Measurements from ENCODE around the gene COL3A1. TPM values are rescaled to one million over a fixed set of nuclear protein-coding genes. Genes with fewer than 3 reads are reported as not detected.

The COL3A1 gene
- total RNA-seq, 1 donor from 2014 or later = not detected

GRCh38 chr2:189045836-189046235 is 71.7 kb downstream of the COL3A1 start:
- no peaks in the 10 kb centered on the region for H3K4me1 Mint-ChIP-seq (ENCODE audit: low read depth, unreplicated experiment)
- no peak for TF ChIP-seq CTCF (IDR thresholded peaks at IDR 0.05; ENCODE audit: partially characterized antibody, unreplicated experiment)
- no peaks in the 10 kb centered on the region for H3K36me3 Mint-ChIP-seq (ENCODE audit: unreplicated experiment)
- no peaks in the 10 kb centered on the region for H3K9me3 Mint-ChIP-seq (ENCODE audit: unreplicated experiment)
- H3K27ac Mint-ChIP-seq (ENCODE audit: unreplicated experiment) = no peak overlapping the region
- DNase-seq = no peak
- H3K4me3 Mint-ChIP-seq (ENCODE audit: unreplicated experiment) = no peak overlapping the region
- H3K27me3 Mint-ChIP-seq (ENCODE audit: unreplicated experiment) = peaks cover 3% of the 10 kb centered on the region

DNA sequence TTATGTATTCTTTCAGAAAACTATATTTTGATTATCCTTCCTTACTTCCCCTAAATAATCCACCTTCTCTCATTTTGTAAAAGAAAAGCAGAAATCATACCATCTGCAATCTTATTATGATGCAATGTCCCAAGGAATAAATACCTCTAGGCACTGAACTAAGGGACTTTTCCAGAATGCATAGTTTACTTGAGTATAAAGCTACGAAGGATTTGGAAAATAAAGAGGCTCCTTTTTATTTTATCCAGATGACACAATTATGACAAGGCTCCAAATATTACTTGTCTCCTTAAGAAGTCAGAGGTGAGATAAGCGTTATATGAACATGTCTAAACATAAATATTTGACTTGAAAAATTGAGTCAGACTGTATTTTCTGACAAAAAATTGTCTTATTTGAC is 72.1 kb downstream of the COL3A1 start:
- no peak for TF ChIP-seq CTCF (IDR thresholded peaks at IDR 0.05; ENCODE audit: partially characterized antibody, unreplicated experiment)
- Mint-ChIP-seq H3K27ac (ENCODE audit: unreplicated experiment) (no peak overlapping the region), H3K4me1 (ENCODE audit: low read depth, unreplicated experiment) (no peaks in the 10 kb centered on the region), H3K4me3 (ENCODE audit: unreplicated experiment) (no peak overlapping the region), H3K9me3 (ENCODE audit: unreplicated experiment) (no peaks in the 10 kb centered on the region), H3K27me3 (ENCODE audit: unreplicated experiment) (peaks cover 3% of the 10 kb centered on the region), H3K36me3 (ENCODE audit: unreplicated experiment) (no peaks in the 10 kb centered on the region)
- DNase-seq = no peak

DNA sequence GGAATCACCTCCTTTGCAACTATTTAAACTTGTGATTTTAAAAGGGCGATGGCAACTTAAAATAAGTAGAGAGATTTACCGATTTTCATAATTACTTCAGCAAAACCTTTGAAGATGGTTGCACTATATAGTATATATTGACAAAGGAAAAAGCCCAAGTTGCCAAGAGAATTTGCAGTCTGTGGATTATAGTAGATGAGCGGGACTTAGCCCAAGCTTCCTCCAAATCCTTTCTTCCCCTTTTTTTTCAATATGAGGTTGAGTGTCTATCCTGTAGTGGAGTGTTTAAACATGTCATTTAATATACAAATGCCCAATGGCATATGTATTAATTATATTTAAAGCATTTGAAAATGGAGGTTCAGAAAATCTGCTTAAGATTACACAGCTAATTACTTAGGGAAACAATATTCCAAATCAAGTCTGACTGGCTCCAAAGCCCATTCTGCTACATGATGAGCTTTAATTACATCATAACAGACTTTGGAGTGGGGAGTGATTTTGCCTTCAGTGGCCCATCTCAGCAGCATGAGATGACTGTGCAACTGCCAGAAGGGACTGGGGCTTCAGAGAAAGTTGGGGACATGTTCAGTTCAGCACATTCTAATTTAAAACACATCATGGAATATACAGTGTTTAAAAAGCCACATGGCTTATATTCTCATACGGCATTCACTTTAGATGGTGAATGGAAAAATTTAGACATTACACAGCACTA is 73.2 kb downstream of the COL3A1 start:
- H3K27ac Mint-ChIP-seq (ENCODE audit: unreplicated experiment) = no peak overlapping the region
- H3K4me3 Mint-ChIP-seq (ENCODE audit: unreplicated experiment) = no peak overlapping the region
- no peak for TF ChIP-seq CTCF (IDR thresholded peaks at IDR 0.05; ENCODE audit: partially characterized antibody, unreplicated experiment)
- no peak for DNase-seq
- no peaks in the 10 kb centered on the region for H3K36me3 Mint-ChIP-seq (ENCODE audit: unreplicated experiment)
- peaks cover 3% of the 10 kb centered on the region for H3K27me3 Mint-ChIP-seq (ENCODE audit: unreplicated experiment)
- H3K9me3 Mint-ChIP-seq (ENCODE audit: unreplicated experiment) = no peaks in the 10 kb centered on the region
- no peaks in the 10 kb centered on the region for H3K4me1 Mint-ChIP-seq (ENCODE audit: low read depth, unreplicated experiment)

DNA sequence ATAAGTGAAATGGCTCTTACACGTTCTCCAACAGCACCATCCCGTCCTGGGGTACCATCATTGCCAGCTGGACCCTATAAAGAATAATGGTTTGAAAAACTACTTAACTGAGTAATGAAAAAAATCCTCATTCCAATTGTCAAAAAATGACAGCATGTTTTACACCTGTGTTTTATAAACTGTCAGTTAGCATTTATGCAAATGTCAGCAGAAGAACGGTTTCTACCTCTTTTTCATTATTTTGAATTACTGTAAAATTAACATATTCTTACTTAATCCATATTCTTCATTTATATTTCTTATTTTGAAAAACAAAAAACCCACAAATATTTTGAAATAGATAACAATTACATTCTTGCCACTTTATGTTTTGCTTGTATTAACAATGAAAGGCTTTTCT is 74.0 kb downstream of the COL3A1 start:
- Mint-ChIP-seq H3K4me3 (ENCODE audit: unreplicated experiment) (no peak overlapping the region), H3K9me3 (ENCODE audit: unreplicated experiment) (no peaks in the 10 kb centered on the region), H3K4me1 (ENCODE audit: low read depth, unreplicated experiment) (no peaks in the 10 kb centered on the region), H3K27ac (ENCODE audit: unreplicated experiment) (no peak overlapping the region), H3K36me3 (ENCODE audit: unreplicated experiment) (no peaks in the 10 kb centered on the region), H3K27me3 (ENCODE audit: unreplicated experiment) (peaks cover 3% of the 10 kb centered on the region)
- TF ChIP-seq CTCF (IDR thresholded peaks at IDR 0.05; ENCODE audit: partially characterized antibody, unreplicated experiment) = no peak
- DNase-seq = no peak

DNA sequence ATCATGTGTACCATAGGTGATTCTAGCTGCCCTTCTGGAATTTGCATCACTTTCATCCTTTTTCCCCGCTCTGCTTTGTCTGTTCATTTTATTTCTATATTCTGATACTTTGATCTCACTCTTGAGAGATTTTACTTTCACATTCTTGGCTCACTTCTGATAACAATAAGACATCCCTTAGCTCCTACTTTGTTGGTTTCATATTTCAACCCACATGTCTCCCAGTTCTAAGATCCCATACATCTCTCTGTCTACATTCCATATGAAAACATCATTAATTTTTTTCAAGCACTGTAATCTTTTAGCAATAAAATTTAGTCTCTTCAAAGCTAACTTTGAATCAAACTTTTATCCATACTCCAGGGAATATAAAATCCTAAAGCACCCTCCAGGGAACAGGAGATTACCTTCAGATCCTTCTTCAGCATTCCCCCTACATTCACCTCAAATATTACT is 75.6 kb downstream of the COL3A1 start:
- Mint-ChIP-seq H3K9me3 (ENCODE audit: unreplicated experiment) (no peaks in the 10 kb centered on the region), H3K4me1 (ENCODE audit: low read depth, unreplicated experiment) (no peaks in the 10 kb centered on the region), H3K36me3 (ENCODE audit: unreplicated experiment) (no peaks in the 10 kb centered on the region), H3K27ac (ENCODE audit: unreplicated experiment) (no peak overlapping the region), H3K27me3 (ENCODE audit: unreplicated experiment) (peaks cover 3% of the 10 kb centered on the region), H3K4me3 (ENCODE audit: unreplicated experiment) (no peak overlapping the region)
- TF ChIP-seq CTCF (IDR thresholded peaks at IDR 0.05; ENCODE audit: partially characterized antibody, unreplicated experiment) = no peak
- DNase-seq = no peak
